ENCODE results near the gene GAL3ST2. TPM values are rescaled to one million over a fixed set of nuclear protein-coding genes. Genes with fewer than 3 reads are reported as not detected.

Gene GAL3ST2
- total RNA-seq, 5 donors from 2014 or later (not counting 1 experiment from before 2014, with no cell fraction given): 0.80 to 1.4 TPM; not detected in 3

DNA sequence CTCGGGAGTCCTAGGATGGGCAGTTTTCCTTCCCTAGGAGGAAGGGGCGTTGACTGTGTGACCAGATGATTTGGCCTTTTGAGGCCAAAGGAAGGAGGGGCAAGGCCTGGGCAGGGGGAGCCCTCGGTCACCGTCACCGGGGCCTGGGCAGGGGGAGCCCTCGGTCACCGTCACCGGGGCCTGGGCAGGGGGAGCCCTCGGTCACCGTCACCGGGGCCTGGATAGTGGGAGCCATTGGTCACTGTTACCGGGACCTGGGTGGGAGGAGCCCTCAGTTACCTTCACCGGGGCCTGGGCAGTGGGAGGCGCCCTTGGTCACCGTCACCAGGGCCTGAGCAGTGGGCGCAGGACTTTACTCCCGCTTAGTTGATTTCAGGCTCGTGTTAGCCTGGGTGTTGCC, 24.8 kb upstream of the GAL3ST2 start:
- WGBS (ENCODE audit: insufficient coverage): 98% methylated on average over 16 of the region's 18 CpGs
- H3K4me1 Mint-ChIP-seq: peaks cover 0 to 4% (median 0%) of the 10 kb centered on the region in 3 donors
- H3K36me3 ChIP-seq (ENCODE audit: control insufficient read depth in 2 of 2, extremely low read depth in 1 of 2, insufficient read depth in 1 of 2, low read length in 1 of 2): peaks cover 22 to 28% of the 10 kb centered on the region in 2 donors

DNA sequence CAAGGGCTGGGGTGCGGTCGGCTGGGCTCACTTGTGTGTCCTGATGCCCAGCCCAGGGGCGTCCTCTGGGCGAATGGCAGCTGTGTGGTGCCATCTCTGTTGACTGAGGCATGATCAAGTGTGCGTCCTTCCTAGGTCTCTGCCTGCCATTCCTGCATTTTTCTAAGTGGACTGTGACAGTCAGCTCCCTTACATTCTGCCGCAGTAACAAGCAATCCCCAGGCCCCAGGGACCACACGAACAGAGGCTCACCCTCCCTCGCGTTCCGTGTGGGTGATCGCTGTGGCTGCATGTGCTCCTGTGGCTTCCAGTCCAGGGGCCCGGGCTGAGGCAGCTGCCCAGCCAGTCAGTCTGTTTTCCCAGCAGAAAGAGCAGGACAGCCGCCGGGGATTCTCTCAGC, 24.4 kb upstream of the GAL3ST2 start:
- H3K4me1 Mint-ChIP-seq: peaks cover 0 to under 1% (median 0%) of the 10 kb centered on the region in 3 donors
- ATAC-seq (replicated peaks in 1 of 4): no peak
- 97% methylated on average over 14 of the region's 14 CpGs for WGBS (ENCODE audit: insufficient coverage)
- CTCF ChIA-PET: no interaction called here
- H3K27ac Mint-ChIP-seq: no peak overlapping the region
- POLR2A ChIA-PET: interaction anchor here in 1 of 2 donors (0.6 kb wide), 1 partner anchor 83 kb away, joined by 3 read pairs; no protein-coding TSS in a partner anchor
- no peaks in the 10 kb centered on the region for H3K4me1 ChIP-seq (ENCODE audit: control insufficient read depth in 1 of 2, extremely low read depth in 1 of 2, insufficient read depth in 2 of 2, low read length in 2 of 2)
- H3K36me3 ChIP-seq (ENCODE audit: control insufficient read depth in 2 of 2, extremely low read depth in 1 of 2, insufficient read depth in 1 of 2, low read length in 1 of 2): peaks cover 22 to 30% of the 10 kb centered on the region in 2 donors
- H3K9me3 ChIP-seq: no peaks in the 10 kb centered on the region
- no peaks in the 10 kb centered on the region for H3K27me3 ChIP-seq (replicated peaks in 1 of 2; ENCODE audit: control insufficient read depth in 2 of 2, extremely low read depth in 1 of 2, insufficient read depth in 2 of 2, low read length in 1 of 2)
- peaks cover 25% of the 10 kb centered on the region for H3K36me3 Mint-ChIP-seq
- DNase-seq: no peak
- H3K27ac ChIP-seq (ENCODE audit: low read length): no peak overlapping the region
- H3K27me3 Mint-ChIP-seq: no peaks in the 10 kb centered on the region
- H3K4me3 ChIP-seq (ENCODE audit: control insufficient read depth in 1 of 2, extremely low read depth in 1 of 2, low read length in 1 of 2): no peak overlapping the region
- H3K9me3 Mint-ChIP-seq: no peaks in the 10 kb centered on the region
- H3K4me3 Mint-ChIP-seq: no peak overlapping the region

More for the DNA sequence above, 24.8 kb upstream of the GAL3ST2 start:
- Histone ChIP-seq H3K9me3 (no peaks in the 10 kb centered on the region), H3K27ac (ENCODE audit: low read length) (no peak overlapping the region), H3K27me3 (replicated peaks in 1 of 2; ENCODE audit: control insufficient read depth in 2 of 2, extremely low read depth in 1 of 2, insufficient read depth in 2 of 2, low read length in 1 of 2) (no peaks in the 10 kb centered on the region), H3K4me3 (ENCODE audit: control insufficient read depth in 1 of 2, extremely low read depth in 1 of 2, low read length in 1 of 2) (no peak overlapping the region), H3K4me1 (ENCODE audit: control insufficient read depth in 1 of 2, extremely low read depth in 1 of 2, insufficient read depth in 2 of 2, low read length in 2 of 2) (no peaks in the 10 kb centered on the region)
- Mint-ChIP-seq H3K27me3 (no peaks in the 10 kb centered on the region), H3K4me3 (no peak overlapping the region), H3K9me3 (no peaks in the 10 kb centered on the region), H3K27ac (no peak overlapping the region), H3K36me3 (peaks cover 23% of the 10 kb centered on the region)
- ChIA-PET CTCF (no interaction called here), POLR2A (interaction anchor here in 1 of 2 donors (0.6 kb wide), 1 partner anchor 84 kb away, joined by 3 read pairs; no protein-coding TSS in a partner anchor)
- ATAC-seq (replicated peaks in 1 of 4): no peak
- no peak for DNase-seq

DNA sequence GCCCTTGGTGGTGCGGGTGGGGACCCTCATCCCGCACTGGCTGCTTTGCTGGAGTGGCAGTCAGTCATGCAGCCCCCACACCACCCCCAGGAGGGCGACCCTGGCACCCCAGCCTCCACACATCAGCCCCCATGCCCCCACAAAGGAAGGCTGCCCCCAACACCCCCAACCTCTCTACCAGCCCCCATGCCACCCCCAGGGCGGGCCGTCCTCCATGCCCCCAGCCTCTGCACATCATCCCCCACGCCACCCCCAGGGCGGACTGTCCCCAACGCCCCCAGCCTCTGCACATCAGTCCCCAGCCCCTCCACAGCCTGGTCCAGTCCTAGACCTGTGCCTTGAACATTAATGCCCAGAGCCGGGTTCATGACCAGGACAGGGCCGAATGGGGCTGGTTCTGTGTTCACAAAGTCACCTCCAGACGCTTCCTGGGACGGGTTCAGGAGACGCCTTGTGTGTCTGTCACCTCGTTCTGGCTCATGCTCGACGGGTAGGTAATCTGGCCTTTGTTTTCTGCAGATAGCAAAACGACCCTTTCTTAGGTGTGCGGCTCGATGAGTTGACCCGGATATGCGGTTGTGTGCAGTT, 23.8 kb upstream of the GAL3ST2 start:
- no peaks in the 10 kb centered on the region for H3K9me3 ChIP-seq
- H3K36me3 Mint-ChIP-seq: peaks cover 23% of the 10 kb centered on the region
- no peak for ATAC-seq (replicated peaks in 1 of 4)
- WGBS (ENCODE audit: insufficient coverage): 91% methylated on average over 20 of the region's 21 CpGs
- no peak overlapping the region for H3K27ac ChIP-seq (ENCODE audit: low read length)
- H3K27me3 Mint-ChIP-seq: no peaks in the 10 kb centered on the region
- H3K4me3 Mint-ChIP-seq: no peak overlapping the region
- no peaks in the 10 kb centered on the region for H3K9me3 Mint-ChIP-seq
- H3K4me1 ChIP-seq (ENCODE audit: control insufficient read depth in 1 of 2, extremely low read depth in 1 of 2, insufficient read depth in 2 of 2, low read length in 2 of 2): no peaks in the 10 kb centered on the region
- H3K27me3 ChIP-seq (replicated peaks in 1 of 2; ENCODE audit: control insufficient read depth in 2 of 2, extremely low read depth in 1 of 2, insufficient read depth in 2 of 2, low read length in 1 of 2): no peaks in the 10 kb centered on the region
- H3K4me3 ChIP-seq (ENCODE audit: control insufficient read depth in 1 of 2, extremely low read depth in 1 of 2, low read length in 1 of 2): no peak overlapping the region
- ChIA-PET CTCF (no interaction called here), POLR2A (interaction anchor here in 1 of 2 donors (0.6 kb wide), 1 partner anchor 83 kb away, joined by 3 read pairs; no protein-coding TSS in a partner anchor)
- H3K4me1 Mint-ChIP-seq: no peaks in the 10 kb centered on the region
- no peak overlapping the region for H3K27ac Mint-ChIP-seq
- no peak for DNase-seq
- H3K36me3 ChIP-seq (ENCODE audit: control insufficient read depth in 2 of 2, extremely low read depth in 1 of 2, insufficient read depth in 1 of 2, low read length in 1 of 2): peaks cover 22 to 30% of the 10 kb centered on the region in 2 donors

DNA sequence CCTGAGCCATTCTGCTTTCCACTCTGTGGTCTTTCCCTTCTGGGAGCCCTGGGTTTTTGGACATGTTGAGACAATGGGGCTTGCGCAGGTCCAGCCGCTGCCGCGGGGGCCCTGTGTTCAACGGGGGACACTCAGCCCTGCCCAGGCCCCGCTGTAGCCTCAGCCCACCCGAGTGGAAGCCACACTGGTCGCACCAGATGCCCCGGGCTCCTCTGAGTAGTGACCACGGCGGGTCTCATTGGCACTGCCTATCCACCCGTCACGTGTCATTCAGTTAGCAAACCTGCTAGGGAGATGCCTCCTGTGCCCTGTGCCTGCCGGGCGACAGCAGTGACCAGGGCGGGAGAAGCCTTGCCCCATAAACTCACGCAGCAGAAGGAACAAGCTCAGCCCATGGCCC, 23.1 kb upstream of the GAL3ST2 start:
- H3K27me3 ChIP-seq (replicated peaks in 1 of 2; ENCODE audit: control insufficient read depth in 2 of 2, extremely low read depth in 1 of 2, insufficient read depth in 2 of 2, low read length in 1 of 2): no peaks in the 10 kb centered on the region
- no peaks in the 10 kb centered on the region for H3K27me3 Mint-ChIP-seq

GRCh38 chr2:241754042-241754441, 22.6 kb upstream of the GAL3ST2 start:
- DNase-seq (no peak), ATAC-seq (replicated peaks in 1 of 4) (no peak)
- no peak overlapping the region for H3K27ac ChIP-seq (ENCODE audit: low read length)
- POLR2A ChIA-PET: no interaction called here
- H3K36me3 Mint-ChIP-seq: peaks cover 24% of the 10 kb centered on the region
- CTCF ChIA-PET: no interaction called here
- no peaks in the 10 kb centered on the region for H3K27me3 Mint-ChIP-seq
- H3K4me1 Mint-ChIP-seq: peaks cover 0 to under 1% (median 0%) of the 10 kb centered on the region in 3 donors
- H3K4me3 Mint-ChIP-seq: no peak overlapping the region
- no peaks in the 10 kb centered on the region for H3K9me3 ChIP-seq
- no peak overlapping the region for H3K4me3 ChIP-seq (ENCODE audit: control insufficient read depth in 1 of 2, extremely low read depth in 1 of 2, low read length in 1 of 2)
- peaks cover 0 to 7% of the 10 kb centered on the region in 2 experiments for H3K4me1 ChIP-seq (ENCODE audit: control insufficient read depth in 1 of 2, extremely low read depth in 1 of 2, insufficient read depth in 2 of 2, low read length in 2 of 2)
- no peaks in the 10 kb centered on the region for H3K9me3 Mint-ChIP-seq
- peaks cover 22 to 30% of the 10 kb centered on the region in 2 donors for H3K36me3 ChIP-seq (ENCODE audit: control insufficient read depth in 2 of 2, extremely low read depth in 1 of 2, insufficient read depth in 1 of 2, low read length in 1 of 2)
- 97% methylated on average over 20 of the region's 20 CpGs for WGBS (ENCODE audit: insufficient coverage)
- no peak overlapping the region for H3K27ac Mint-ChIP-seq
- H3K27me3 ChIP-seq (replicated peaks in 1 of 2; ENCODE audit: control insufficient read depth in 2 of 2, extremely low read depth in 1 of 2, insufficient read depth in 2 of 2, low read length in 1 of 2): no peaks in the 10 kb centered on the region

More for the DNA sequence above, 23.1 kb upstream of the GAL3ST2 start:
- peaks cover 22 to 30% of the 10 kb centered on the region in 2 donors for H3K36me3 ChIP-seq (ENCODE audit: control insufficient read depth in 2 of 2, extremely low read depth in 1 of 2, insufficient read depth in 1 of 2, low read length in 1 of 2)
- WGBS (ENCODE audit: insufficient coverage): 98% methylated on average over 17 of the region's 17 CpGs
- DNase-seq: no peak
- Mint-ChIP-seq H3K27ac (no peak overlapping the region), H3K4me3 (no peak overlapping the region), H3K4me1 (no peaks in the 10 kb centered on the region), H3K9me3 (no peaks in the 10 kb centered on the region), H3K36me3 (peaks cover 27% of the 10 kb centered on the region)
- no peak overlapping the region for H3K27ac ChIP-seq (ENCODE audit: low read length)
- no peak for ATAC-seq (replicated peaks in 1 of 4)
- no peaks in the 10 kb centered on the region for H3K9me3 ChIP-seq
- POLR2A ChIA-PET: no interaction called here
- CTCF ChIA-PET: no interaction called here
- H3K4me3 ChIP-seq (ENCODE audit: control insufficient read depth in 1 of 2, extremely low read depth in 1 of 2, low read length in 1 of 2): no peak overlapping the region
- peaks cover 0 to 2% of the 10 kb centered on the region in 2 experiments for H3K4me1 ChIP-seq (ENCODE audit: control insufficient read depth in 1 of 2, extremely low read depth in 1 of 2, insufficient read depth in 2 of 2, low read length in 2 of 2)

GRCh38 chr2:241755166-241755565, 21.5 kb upstream of the GAL3ST2 start:
- ATAC-seq (replicated peaks in 1 of 4) (no peak), DNase-seq (no peak)
- Histone ChIP-seq H3K9me3 (no peaks in the 10 kb centered on the region), H3K36me3 (ENCODE audit: control insufficient read depth in 2 of 2, extremely low read depth in 1 of 2, insufficient read depth in 1 of 2, low read length in 1 of 2) (peaks cover 22 to 30% of the 10 kb centered on the region in 2 donors), H3K27me3 (replicated peaks in 1 of 2; ENCODE audit: control insufficient read depth in 2 of 2, extremely low read depth in 1 of 2, insufficient read depth in 2 of 2, low read length in 1 of 2) (no peaks in the 10 kb centered on the region), H3K4me3 (ENCODE audit: control insufficient read depth in 1 of 2, extremely low read depth in 1 of 2, low read length in 1 of 2) (no peak overlapping the region), H3K4me1 (ENCODE audit: control insufficient read depth in 1 of 2, extremely low read depth in 1 of 2, insufficient read depth in 2 of 2, low read length in 2 of 2) (peaks cover 0 to 15% of the 10 kb centered on the region in 2 experiments), H3K27ac (ENCODE audit: low read length) (no peak overlapping the region)
- no peak overlapping the region for H3K4me3 Mint-ChIP-seq
- peaks cover 25% of the 10 kb centered on the region for H3K36me3 Mint-ChIP-seq
- CTCF ChIA-PET: no interaction called here
- H3K27ac Mint-ChIP-seq: no peak overlapping the region
- H3K4me1 Mint-ChIP-seq: peaks cover 0 to 6% (median 0%) of the 10 kb centered on the region in 3 donors
- H3K27me3 Mint-ChIP-seq: no peaks in the 10 kb centered on the region
- WGBS (ENCODE audit: insufficient coverage): 96% methylated on average over 12 of the region's 18 CpGs
- H3K9me3 Mint-ChIP-seq: no peaks in the 10 kb centered on the region
- POLR2A ChIA-PET: no interaction called here
